PFSK-1 (cell line): ENCODE results near the gene PPP2R2C.

Experiments
- POLR2AphosphoS5 ChIP-seq: IDR thresholded peaks from 2 replicates; pipeline ENCODE4 v1.6.1; 2012; ENCODE audit warnings: low read depth, mild to moderate bottlenecking, control low read depth, low read length, moderate library complexity
- SIN3A ChIP-seq: IDR thresholded peaks from 2 replicates; pipeline ENCODE4 v1.6.1; 2012; ENCODE audit warnings: mild to moderate bottlenecking, low read length, moderate library complexity, borderline replicate concordance; ENCODE audit not compliant: insufficient read depth
- TF ChIP-seq, protein P1 (sequence below), 2 experiments: IDR thresholded peaks; 2 replicates each; pipeline versions ENCODE4 v1.6.1 to v1.8.0; 2011 to 2012; ENCODE audit warnings: low read depth in 2 of 2, low read length in 2 of 2, control low read depth in 1 of 2, inconsistent platforms in 1 of 2, mild to moderate bottlenecking in 1 of 2, moderate library complexity in 1 of 2; ENCODE audit not compliant: insufficient read depth in 1 of 2

DNA sequence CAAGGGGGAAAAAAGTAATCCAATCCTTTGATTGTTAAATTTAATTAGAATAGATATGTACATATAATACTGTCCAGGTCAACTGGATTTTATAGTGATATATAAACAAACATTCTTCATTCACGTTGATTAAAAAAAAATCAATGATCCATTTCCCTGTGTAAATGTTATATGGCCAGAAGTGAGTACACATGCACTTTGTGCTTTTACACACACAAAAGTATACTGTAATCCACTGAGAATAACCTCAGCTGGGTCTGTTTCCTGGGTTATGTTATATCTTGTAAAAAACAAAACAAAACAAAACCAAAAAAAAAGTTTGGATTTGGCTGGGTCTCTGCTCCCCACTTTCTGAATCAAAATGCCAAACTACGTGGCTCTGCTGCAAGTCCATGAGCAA, 151.1 kb downstream of the PPP2R2C start:
- TF ChIP-seq, protein P1, sequence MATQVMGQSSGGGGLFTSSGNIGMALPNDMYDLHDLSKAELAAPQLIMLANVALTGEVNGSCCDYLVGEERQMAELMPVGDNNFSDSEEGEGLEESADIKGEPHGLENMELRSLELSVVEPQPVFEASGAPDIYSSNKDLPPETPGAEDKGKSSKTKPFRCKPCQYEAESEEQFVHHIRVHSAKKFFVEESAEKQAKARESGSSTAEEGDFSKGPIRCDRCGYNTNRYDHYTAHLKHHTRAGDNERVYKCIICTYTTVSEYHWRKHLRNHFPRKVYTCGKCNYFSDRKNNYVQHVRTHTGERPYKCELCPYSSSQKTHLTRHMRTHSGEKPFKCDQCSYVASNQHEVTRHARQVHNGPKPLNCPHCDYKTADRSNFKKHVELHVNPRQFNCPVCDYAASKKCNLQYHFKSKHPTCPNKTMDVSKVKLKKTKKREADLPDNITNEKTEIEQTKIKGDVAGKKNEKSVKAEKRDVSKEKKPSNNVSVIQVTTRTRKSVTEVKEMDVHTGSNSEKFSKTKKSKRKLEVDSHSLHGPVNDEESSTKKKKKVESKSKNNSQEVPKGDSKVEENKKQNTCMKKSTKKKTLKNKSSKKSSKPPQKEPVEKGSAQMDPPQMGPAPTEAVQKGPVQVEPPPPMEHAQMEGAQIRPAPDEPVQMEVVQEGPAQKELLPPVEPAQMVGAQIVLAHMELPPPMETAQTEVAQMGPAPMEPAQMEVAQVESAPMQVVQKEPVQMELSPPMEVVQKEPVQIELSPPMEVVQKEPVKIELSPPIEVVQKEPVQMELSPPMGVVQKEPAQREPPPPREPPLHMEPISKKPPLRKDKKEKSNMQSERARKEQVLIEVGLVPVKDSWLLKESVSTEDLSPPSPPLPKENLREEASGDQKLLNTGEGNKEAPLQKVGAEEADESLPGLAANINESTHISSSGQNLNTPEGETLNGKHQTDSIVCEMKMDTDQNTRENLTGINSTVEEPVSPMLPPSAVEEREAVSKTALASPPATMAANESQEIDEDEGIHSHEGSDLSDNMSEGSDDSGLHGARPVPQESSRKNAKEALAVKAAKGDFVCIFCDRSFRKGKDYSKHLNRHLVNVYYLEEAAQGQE (IDR thresholded peaks at IDR 0.05; ENCODE audit: insufficient read depth in 1 of 2, low read depth in 2 of 2, low read length in 2 of 2): no peak
- TF ChIP-seq POLR2AphosphoS5 (no peak), SIN3A (no peak)
